ENCODE results near the gene CAV2.

CAV2 gene

DNA sequence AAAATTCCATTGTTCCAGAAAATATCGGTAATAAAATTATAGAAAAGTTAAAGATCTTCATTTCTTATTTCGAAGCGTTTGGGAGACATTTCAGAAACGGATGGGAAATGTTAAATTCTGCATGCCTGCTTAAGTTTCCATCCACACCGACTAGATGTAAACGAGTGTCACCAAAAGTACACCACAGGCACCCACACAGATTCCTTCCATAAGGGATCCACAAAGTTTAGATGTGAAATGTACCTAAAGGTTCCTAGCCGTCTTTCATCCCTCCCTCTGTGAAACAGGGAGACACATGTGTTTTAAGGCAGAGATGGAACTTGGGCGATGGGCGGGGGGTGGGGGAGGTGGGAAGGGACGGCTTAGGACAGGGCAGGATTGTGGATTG lies 24.7 kb downstream of the CAV2 start:
- Mint-ChIP-seq H3K4me3 (no peak overlapping the region), H3K4me1 (ENCODE audit: low read depth) (peaks cover 23% of the 10 kb centered on the region), H3K27ac (no peak overlapping the region), H3K36me3 (ENCODE audit: low read depth) (no peaks in the 10 kb centered on the region), H3K9me3 (no peaks in the 10 kb centered on the region), H3K27me3 (peaks cover 67% of the 10 kb centered on the region)
- intact Hi-C loops (cut with micrococcal nuclease): loop anchor here (10.0 kb wide), 1 partner anchor 349 kb away; no protein-coding TSS in a partner anchor

DNA sequence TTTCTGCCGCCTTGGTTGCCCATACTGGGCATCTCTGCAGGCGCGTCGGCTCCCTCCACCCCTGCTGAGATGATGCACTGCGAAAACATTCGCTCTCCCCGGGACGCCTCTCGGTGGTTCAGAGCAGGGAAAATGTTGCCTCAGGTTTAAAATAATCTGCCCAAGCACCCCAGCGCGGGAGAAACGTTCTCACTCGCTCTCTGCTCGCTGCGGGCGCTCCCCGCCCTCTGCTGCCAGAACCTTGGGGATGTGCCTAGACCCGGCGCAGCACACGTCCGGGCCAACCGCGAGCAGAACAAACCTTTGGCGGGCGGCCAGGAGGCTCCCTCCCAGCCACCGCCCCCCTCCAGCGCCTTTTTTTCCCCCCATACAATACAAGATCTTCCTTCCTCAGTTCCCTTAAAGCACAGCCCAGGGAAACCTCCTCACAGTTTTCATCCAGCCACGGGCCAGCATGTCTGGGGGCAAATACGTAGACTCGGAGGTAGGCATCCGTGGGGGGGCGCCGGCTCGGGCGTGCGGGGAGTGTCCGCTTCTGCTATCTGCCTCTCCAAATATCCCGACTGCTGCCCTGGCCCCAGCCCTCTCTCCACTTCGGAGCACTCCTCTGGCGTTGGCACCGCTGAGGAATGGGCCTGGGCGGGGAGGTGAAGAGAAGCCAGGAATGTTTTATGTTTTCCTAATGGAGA lies 25.2 kb downstream of the CAV2 start, which contains the start of gene CAV1:
Gene CAV1 (plus strand): TSS at position 428 of the 689 bp plus-strand sequence. CDS start 27 bp downstream, at position 455.
- Mint-ChIP-seq H3K27ac (no peak within 1 kb of the TSS), H3K4me3 (peak within 1 kb of the TSS; percentile 86), H3K36me3 (ENCODE audit: low read depth) (no peaks in the 10 kb centered on the region), H3K9me3 (no peaks in the 10 kb centered on the region), H3K4me1 (ENCODE audit: low read depth) (peaks cover 23% of the 10 kb centered on the region), H3K27me3 (peaks cover 63% of the 10 kb centered on the region)
- intact Hi-C loops (cut with micrococcal nuclease): loop anchor here (10.0 kb wide), 1 partner anchor 350 kb away; no protein-coding TSS in a partner anchor

DNA sequence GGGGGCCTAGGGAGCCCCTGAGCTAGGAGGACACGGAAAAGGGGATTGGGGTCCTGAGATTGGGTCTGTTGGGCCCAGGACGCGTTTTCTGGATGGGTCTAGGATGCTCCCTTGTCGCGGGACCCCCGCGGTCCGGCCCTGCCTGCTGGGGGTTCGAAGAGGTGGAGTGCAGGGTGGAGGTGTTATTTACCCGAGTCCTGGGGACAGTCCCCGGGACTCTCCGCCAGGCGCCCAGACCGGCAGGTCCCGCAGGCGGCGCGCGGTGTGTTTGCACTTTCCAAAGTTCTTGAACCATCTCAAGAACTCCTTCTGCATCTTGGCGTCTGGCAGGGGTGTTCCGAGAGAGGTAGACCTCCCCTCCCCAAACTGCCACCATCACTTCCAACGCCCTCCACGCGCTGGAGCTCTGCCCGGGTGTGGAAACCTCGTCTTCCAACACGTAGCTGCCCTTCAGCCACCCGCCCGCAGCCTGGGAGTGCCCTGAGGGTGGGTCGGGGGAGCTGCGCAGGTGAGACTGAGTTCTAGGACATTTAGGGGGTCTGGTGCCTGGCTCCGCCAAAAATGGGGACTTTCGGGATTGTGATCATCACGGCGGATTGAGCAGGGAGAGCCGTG lies 25.9 kb downstream of the CAV2 start:
- no peak overlapping the region for H3K27ac Mint-ChIP-seq
- peak overlapping the region; percentile 86 for H3K4me3 Mint-ChIP-seq
- peaks cover 26% of the 10 kb centered on the region for H3K4me1 Mint-ChIP-seq (ENCODE audit: low read depth)
- H3K27me3 Mint-ChIP-seq: peaks cover 57% of the 10 kb centered on the region
- H3K9me3 Mint-ChIP-seq: no peaks in the 10 kb centered on the region
- H3K36me3 Mint-ChIP-seq (ENCODE audit: low read depth): no peaks in the 10 kb centered on the region
- intact Hi-C loops (cut with micrococcal nuclease): loop anchor here (10.0 kb wide), 1 partner anchor 351 kb away; no protein-coding TSS in a partner anchor

DNA sequence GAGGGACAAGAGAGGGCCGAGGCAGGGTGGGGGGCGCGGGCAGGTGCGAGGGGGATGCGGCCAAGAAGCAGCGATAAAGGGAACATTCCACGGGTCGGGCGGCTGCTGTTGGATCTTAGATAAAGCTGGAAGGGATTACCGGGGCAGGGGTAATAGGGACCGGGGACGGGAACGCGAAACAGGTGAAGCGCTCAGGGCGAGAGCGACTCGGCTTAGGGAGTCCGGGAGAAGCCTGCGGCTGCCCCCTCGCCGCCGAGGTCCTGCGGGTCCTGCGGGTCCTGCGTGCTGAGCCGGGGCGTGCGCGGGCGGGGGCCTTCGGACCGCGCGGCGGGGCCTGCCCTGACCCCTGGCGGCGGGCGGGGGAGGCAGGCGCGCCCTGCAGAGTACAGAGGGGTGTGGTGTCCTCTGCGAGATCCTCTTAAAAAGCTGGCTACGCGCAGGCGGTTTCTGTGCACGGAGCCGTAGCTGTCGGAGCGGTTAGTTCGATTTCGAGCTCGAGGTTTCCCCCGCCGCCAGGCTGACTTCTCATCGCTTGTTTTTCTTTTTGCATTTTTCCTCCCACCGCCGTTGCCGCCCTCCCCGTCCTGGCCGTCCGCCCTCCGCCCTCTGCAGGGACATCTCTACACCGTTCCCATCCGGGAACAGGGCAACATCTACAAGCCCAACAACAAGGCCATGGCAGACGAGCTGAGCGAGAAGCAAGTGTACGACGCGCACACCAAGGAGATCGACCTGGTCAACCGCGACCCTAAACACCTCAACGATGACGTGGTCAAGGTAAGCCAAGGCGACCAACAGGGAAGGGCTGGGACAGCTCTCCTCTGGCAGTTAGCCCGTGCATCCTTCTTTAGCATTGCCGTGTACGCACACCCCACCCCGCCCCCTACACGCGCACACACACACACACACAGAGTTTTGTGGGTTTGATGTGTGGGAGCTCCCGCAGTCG lies 26.6 kb downstream of the CAV2 start:
- intact Hi-C loops (cut with micrococcal nuclease): loop anchor here (2.0 to 10.0 kb wide), 2 partner anchors 267 to 351 kb away; no protein-coding TSS in a partner anchor
- H3K27me3 Mint-ChIP-seq: peaks cover 57% of the 10 kb centered on the region
- H3K4me3 Mint-ChIP-seq: peak overlapping the region; percentile 86
- no peaks in the 10 kb centered on the region for H3K36me3 Mint-ChIP-seq (ENCODE audit: low read depth)
- H3K9me3 Mint-ChIP-seq: no peaks in the 10 kb centered on the region
- H3K27ac Mint-ChIP-seq: no peak overlapping the region
- H3K4me1 Mint-ChIP-seq (ENCODE audit: low read depth): peaks cover 31% of the 10 kb centered on the region

DNA sequence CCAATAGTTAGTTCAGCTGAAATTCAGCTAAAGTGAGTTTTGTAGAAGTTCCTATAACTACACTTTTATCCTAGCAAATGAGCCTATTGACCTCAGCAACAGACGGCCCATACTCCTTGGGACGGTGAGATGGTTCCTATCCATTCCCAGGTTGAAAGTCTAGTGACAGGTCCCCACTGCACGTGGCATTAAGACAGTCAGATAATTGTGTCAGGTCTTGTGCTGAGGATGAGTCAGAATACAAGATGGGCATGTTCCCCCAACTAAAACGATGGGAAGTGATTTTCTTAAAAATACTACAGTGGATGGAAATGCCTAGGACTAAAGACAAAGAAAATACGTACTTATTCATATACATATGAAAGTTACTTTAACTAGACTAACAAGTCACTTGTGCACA lies 27.4 kb downstream of the CAV2 start:
- Mint-ChIP-seq H3K27ac (no peak overlapping the region), H3K27me3 (peaks cover 54% of the 10 kb centered on the region), H3K4me1 (ENCODE audit: low read depth) (peaks cover 31% of the 10 kb centered on the region), H3K36me3 (ENCODE audit: low read depth) (no peaks in the 10 kb centered on the region), H3K4me3 (peak overlapping the region; percentile 86), H3K9me3 (no peaks in the 10 kb centered on the region)
- intact Hi-C loops (cut with micrococcal nuclease): loop anchor here (2.0 to 10.0 kb wide), 2 partner anchors 268 to 352 kb away; no protein-coding TSS in a partner anchor

DNA sequence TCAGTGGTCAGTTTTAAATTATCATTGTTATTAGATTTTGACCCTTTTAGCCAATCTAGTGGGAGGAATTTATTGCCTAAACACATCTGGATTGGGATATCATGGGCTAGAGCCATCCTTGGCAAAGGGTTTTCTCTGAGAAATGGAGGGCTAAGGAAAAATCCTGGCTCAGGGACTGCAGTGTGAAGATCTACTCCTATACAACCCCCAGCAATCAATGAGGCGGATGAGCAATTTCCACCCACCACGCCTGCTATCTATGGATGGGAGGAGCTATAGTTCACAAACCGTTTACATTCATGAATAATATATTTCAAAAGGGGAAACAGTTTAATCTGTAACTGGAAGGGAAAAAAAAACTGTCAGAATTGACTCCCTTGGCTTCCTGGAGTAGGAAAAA lies 28.0 kb downstream of the CAV2 start:
- Mint-ChIP-seq H3K27me3 (peaks cover 49% of the 10 kb centered on the region), H3K27ac (no peak overlapping the region), H3K4me1 (ENCODE audit: low read depth) (peaks cover 31% of the 10 kb centered on the region), H3K4me3 (no peak overlapping the region), H3K9me3 (no peaks in the 10 kb centered on the region), H3K36me3 (ENCODE audit: low read depth) (no peaks in the 10 kb centered on the region)
- intact Hi-C loops (cut with micrococcal nuclease): loop anchor here (2.0 to 10.0 kb wide), 2 partner anchors 269 to 353 kb away; no protein-coding TSS in a partner anchor

DNA sequence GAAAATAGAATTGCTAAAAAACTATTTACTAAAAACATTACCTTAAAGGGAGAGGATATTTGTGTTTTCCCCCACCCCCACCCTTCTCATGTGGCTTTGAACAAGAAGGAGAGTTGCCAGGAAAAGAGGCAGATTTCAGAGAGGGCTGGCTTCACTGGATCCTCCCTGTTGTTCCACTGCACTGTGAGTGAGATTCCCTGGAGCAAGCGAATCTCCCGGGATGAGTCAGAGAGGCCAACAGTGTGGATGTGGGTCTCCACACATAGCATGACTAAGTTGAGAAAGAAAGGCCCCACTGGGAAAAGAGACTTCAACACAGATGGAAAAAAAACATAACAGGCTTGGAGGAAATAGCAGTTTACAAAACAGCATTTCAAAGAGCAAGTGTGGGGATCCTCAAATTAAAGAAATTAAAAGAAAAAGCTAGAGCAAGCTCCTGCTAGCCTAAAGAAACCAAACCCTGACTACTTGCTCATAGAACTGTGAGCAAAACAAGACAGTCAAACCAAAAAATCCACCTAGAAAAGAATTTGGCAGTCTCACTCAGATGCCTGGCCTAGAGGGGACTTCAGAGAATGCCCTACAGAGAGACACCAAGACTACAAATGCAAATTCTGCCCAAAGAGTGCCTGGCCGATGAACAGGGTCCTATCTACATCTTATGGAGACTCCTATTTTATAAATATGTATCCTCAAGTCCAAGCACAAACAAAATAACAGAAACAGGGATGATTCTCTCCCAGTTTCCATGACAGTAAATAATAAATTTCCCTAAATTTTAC lies 28.7 kb downstream of the CAV2 start:
- no peaks in the 10 kb centered on the region for H3K9me3 Mint-ChIP-seq
- no peak overlapping the region for H3K4me3 Mint-ChIP-seq
- peaks cover 31% of the 10 kb centered on the region for H3K4me1 Mint-ChIP-seq (ENCODE audit: low read depth)
- intact Hi-C loops (cut with micrococcal nuclease): loop anchor here (10.0 kb wide), 1 partner anchor 353 kb away; no protein-coding TSS in a partner anchor
- H3K27ac Mint-ChIP-seq: no peak overlapping the region
- H3K36me3 Mint-ChIP-seq (ENCODE audit: low read depth): no peaks in the 10 kb centered on the region
- peaks cover 44% of the 10 kb centered on the region for H3K27me3 Mint-ChIP-seq

DNA sequence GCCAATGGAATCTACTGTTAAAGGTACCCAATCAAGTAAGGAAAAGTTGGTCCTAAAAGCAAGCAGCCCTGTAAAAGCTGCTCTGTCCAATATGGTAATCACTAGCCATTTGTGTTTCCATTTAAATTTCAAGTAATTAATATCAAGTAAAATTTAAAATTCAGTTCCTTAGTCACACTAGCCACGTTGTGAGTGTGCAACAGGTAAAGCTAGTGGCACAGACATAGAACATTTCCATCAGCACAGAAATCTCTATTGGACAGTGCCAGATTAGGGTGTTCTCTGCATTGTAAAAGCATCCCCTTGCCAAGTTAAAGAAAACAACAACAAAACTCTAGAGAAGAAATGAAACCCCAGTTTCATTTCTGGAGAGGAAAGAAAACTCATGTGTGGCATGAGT lies 29.7 kb downstream of the CAV2 start:
- Mint-ChIP-seq H3K36me3 (ENCODE audit: low read depth) (no peaks in the 10 kb centered on the region), H3K4me3 (no peak overlapping the region), H3K9me3 (no peaks in the 10 kb centered on the region), H3K27ac (no peak overlapping the region), H3K27me3 (peaks cover 36% of the 10 kb centered on the region), H3K4me1 (ENCODE audit: low read depth) (peaks cover 31% of the 10 kb centered on the region)
- intact Hi-C loops (cut with micrococcal nuclease): loop anchor here (10.0 kb wide), 1 partner anchor 354 kb away; no protein-coding TSS in a partner anchor

DNA sequence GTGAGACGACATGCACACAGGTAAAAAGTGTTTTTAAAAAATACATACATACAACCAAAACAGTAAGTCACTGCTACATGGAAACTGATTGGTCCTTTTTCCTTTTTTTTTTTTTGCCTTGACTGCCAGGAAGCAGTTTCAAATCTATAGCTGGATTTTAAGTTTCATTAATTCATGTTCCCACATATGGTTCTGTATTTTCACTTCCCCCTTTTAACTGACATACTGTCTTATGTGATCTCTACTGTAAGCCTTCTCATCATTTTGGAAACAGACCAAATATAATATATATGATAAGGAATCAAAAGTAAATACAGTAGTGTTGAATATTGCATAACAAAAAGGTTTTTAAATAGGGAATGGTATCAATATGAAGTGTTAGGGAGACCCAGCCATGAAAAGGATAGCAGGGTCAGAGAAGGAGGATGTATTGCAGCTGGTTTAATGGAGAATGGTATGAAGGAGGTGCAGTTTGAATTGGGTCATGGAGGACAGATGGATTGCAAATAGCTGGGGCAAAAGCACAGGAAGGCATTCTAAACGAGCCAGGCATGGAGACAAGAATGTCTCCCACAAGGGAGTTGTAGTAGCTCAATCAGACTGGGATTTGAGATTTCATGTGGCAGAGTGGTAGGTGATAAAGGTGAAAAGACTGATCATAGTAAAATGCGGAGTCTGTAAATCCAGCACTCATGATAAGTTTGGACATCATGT lies 30.7 kb downstream of the CAV2 start:
- Mint-ChIP-seq H3K9me3 (no peaks in the 10 kb centered on the region), H3K36me3 (ENCODE audit: low read depth) (no peaks in the 10 kb centered on the region), H3K4me3 (no peak overlapping the region), H3K4me1 (ENCODE audit: low read depth) (peaks cover 21% of the 10 kb centered on the region), H3K27ac (no peak overlapping the region), H3K27me3 (peaks cover 27% of the 10 kb centered on the region)
- intact Hi-C loops (cut with micrococcal nuclease): no loop called here

DNA sequence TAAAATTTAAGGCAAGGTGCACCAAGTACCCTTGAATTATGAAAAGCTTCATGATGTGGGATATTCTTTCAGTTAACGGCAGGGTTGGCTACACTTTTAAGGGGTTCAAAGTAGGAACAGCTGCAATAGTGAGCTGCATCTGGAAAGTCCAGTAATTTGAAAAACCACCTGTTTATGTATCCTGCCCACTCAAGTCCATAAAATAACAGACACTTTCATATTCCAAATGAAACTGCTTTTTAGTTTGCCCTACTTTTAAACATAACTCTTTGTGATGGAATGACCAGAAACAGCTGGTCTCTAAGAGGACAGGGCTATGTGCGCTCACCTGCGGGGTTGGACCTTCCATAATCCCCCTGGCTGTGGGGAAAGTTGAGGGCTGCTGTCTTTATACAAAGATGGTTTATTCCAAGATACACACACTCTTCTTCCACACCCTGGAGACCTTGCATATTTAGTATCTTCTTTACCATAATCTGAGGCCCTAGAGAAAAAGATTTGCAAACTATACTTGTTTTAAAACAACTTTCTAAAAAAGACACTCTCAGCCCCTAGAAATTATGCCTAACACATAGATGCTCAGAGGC lies 32.7 kb downstream of the CAV2 start:
- H3K9me3 Mint-ChIP-seq: no peaks in the 10 kb centered on the region
- H3K36me3 Mint-ChIP-seq (ENCODE audit: low read depth): no peaks in the 10 kb centered on the region
- H3K4me3 Mint-ChIP-seq: no peak overlapping the region
- peaks cover 10% of the 10 kb centered on the region for H3K27me3 Mint-ChIP-seq
- H3K4me1 Mint-ChIP-seq (ENCODE audit: low read depth): peaks cover 8% of the 10 kb centered on the region
- intact Hi-C loops (cut with micrococcal nuclease): no loop called here
- no peak overlapping the region for H3K27ac Mint-ChIP-seq

DNA sequence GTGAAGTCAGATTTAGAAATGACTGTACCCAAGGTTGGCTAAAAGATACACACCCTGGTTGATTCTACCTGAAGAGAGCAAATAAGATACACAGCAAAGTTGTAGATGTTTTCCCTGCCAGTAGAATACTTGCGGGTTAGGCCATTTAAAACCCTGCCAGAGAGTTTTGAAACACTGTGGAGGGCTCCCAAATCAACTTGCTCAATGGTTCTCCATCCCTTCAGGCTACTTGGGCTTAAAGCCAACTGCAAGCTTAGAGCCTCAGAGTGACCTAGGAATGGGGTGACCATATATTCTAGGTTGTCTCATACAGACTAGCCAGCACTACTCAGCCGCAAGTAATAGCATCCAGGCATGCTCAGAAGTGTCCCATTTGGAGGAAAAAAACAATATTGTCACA lies 35.3 kb downstream of the CAV2 start:
- Mint-ChIP-seq H3K27me3 (no peaks in the 10 kb centered on the region), H3K27ac (no peak overlapping the region), H3K36me3 (ENCODE audit: low read depth) (no peaks in the 10 kb centered on the region), H3K4me3 (no peak overlapping the region), H3K4me1 (ENCODE audit: low read depth) (peaks cover 8% of the 10 kb centered on the region), H3K9me3 (peaks cover 13% of the 10 kb centered on the region)
- intact Hi-C loops (cut with micrococcal nuclease): no loop called here

DNA sequence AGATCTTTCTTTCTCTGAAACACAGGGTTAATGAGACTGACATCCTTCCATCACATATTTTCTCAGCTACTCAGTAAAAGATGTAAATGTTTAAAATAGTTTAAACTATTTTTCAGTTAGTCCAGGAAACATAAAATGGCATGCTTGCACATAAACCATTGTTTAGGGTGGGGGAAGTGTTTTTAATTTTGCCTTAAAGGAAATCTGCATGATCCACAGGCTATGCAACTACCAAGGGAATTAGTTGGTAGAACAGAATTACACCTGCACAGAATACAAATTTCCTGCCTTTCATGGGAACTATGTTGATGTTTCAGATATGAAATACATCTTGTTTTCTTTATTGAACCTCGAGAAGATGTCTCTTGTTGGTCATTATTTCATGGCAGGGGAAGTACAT lies 35.9 kb downstream of the CAV2 start:
- Mint-ChIP-seq H3K4me1 (ENCODE audit: low read depth) (peaks cover 4% of the 10 kb centered on the region), H3K9me3 (peaks cover 13% of the 10 kb centered on the region), H3K27ac (no peak overlapping the region), H3K36me3 (ENCODE audit: low read depth) (no peaks in the 10 kb centered on the region), H3K4me3 (no peak overlapping the region), H3K27me3 (no peaks in the 10 kb centered on the region)
- intact Hi-C loops (cut with micrococcal nuclease): no loop called here

All from dendritic cell treated with granulocyte-macrophage colony-stimulating factor and Interleukin-4, amounts not matched to agents 40 ng/mL and 50 ng/mL, for 4 days (primary cell).